OCI-LY7 (cell line): Measurements from ENCODE around the gene SH2D3A.

ENCODE experiments used
- CTCF ChIP-seq: fragments of 200-600 bp; sonication (generic); conservative IDR thresholded peaks from 2 replicates; pipeline ENCODE4 v1.5.1; 2014; ENCODE audit warnings: mild to moderate bottlenecking, antibody characterized with exemption, low read length, moderate library complexity, mixed read lengths
- EZH2phosphoT487 ChIP-seq: fragments of 200-600 bp; sonication (generic); IDR thresholded peaks from 2 replicates; pipeline ENCODE4 v1.6.1; 2018; ENCODE audit warnings: low read depth, borderline replicate concordance, mild to moderate bottlenecking, mixed run types, antibody characterized with exemption, low read length, moderate library complexity, mixed read lengths

- TF ChIP-seq CTCF (no peak), EZH2phosphoT487 (no peak)
Observed at GRCh38 chr19:6791237-6791636, 24.0 kb upstream of the SH2D3A start.
